GM12878 (cell line): Measurements from ENCODE around the gene CCDC24.

Experiments used
- EP300 ChIP-seq, 2 experiments: fragments of 150-350 bp in 1 of 2; IDR thresholded peaks; 2 replicates each; pipeline ENCODE4 v1.6.1; 2011 to 2012; ENCODE audit warnings: low read depth in 2 of 2, low read length in 2 of 2, borderline replicate concordance in 1 of 2, improper control_type of control experiment in 1 of 2, inconsistent platforms in 1 of 2; ENCODE audit not compliant: control insufficient read depth in 1 of 2
- JUND ChIP-seq: IDR thresholded peaks from 2 replicates; pipeline ENCODE4 v1.6.1; 2012; ENCODE audit warnings: low read depth, mild to moderate bottlenecking, low read length, improper control_type of control experiment, moderate library complexity
- POLR2A ChIP-seq: IDR thresholded peaks from 2 replicates; pipeline ENCODE4 v1.6.1; 2011; ENCODE audit warnings: low read depth, mild to moderate bottlenecking, low read length
- SMC3 ChIP-seq: IDR thresholded peaks from 2 replicates; pipeline ENCODE4 v1.6.1; 2011; ENCODE audit warnings: low read length, improper control_type of control experiment, borderline replicate concordance
- SPI1 ChIP-seq: IDR thresholded peaks from 2 replicates; pipeline ENCODE4 v1.6.1; 2011; ENCODE audit warnings: low read depth, mild to moderate bottlenecking, low read length, moderate library complexity, borderline replicate concordance; ENCODE audit not compliant: insufficient read depth
- TARDBP ChIP-seq: IDR thresholded peaks from 2 replicates; pipeline ENCODE4 v1.6.1; 2016; ENCODE audit warnings: borderline replicate concordance
- TBL1XR1 ChIP-seq: IDR thresholded peaks from 2 replicates; pipeline ENCODE4 v1.6.1; 2012; ENCODE audit warnings: low read depth, low read length, improper control_type of control experiment
- TCF12 ChIP-seq: IDR thresholded peaks from 2 replicates; pipeline ENCODE4 v1.6.1; 2011; ENCODE audit warnings: low read depth, mild to moderate bottlenecking, low read length
- ZZZ3 ChIP-seq: IDR thresholded peaks from 2 replicates; pipeline ENCODE4 v1.6.1; 2011; ENCODE audit warnings: low read depth; ENCODE audit not compliant: control insufficient read depth, insufficient read length
- TF ChIP-seq, protein P1 (sequence below), 3 experiments: IDR thresholded peaks in 2 of 3; conservative IDR thresholded peaks in 1 of 3; 2 replicates each; pipeline ENCODE4 v1.5.1; 2011; ENCODE audit warnings: low read depth in 3 of 3, low read length in 3 of 3, mild to moderate bottlenecking in 3 of 3, control low read depth in 2 of 3, moderate library complexity in 2 of 3, inconsistent platforms in 1 of 3, mixed read lengths in 1 of 3; ENCODE audit not compliant: control insufficient read depth in 2 of 3, insufficient read depth in 1 of 3; ENCODE audit errors: extremely low read depth in 1 of 3
- TF ChIP-seq, protein P2 (sequence below): IDR thresholded peaks from 2 replicates; pipeline ENCODE4 v1.6.1; 2011; ENCODE audit warnings: borderline replicate concordance, low read depth, mild to moderate bottlenecking, moderate library complexity, low read length; ENCODE audit not compliant: insufficient read depth, poor library complexity, severe bottlenecking
- TF ChIP-seq, protein P3 (sequence below): IDR thresholded peaks from 2 replicates; pipeline ENCODE4 v1.6.1; 2012; ENCODE audit warnings: low read depth, low read length, improper control_type of control experiment

DNA sequence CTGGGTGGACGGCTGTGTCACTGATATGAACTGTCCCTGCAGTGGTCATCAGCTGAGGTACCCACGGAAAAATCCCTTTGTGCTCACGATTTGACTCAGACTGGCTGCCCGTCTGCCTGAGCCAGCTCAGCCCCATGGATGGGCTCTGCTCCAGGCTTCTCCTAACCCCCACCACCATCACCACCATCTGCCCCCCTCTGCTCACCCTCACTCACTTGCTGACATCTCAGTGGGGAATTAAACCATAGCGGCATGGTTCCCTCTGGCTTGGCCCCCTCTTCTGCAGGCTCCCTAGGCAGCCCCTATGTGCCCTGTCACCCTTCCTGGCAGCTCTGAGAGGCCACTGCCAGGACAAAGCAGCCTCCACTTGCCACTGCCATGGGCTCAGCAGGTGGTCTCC is 22.6 kb downstream of the CCDC24 start:
- TF ChIP-seq, protein P1, sequence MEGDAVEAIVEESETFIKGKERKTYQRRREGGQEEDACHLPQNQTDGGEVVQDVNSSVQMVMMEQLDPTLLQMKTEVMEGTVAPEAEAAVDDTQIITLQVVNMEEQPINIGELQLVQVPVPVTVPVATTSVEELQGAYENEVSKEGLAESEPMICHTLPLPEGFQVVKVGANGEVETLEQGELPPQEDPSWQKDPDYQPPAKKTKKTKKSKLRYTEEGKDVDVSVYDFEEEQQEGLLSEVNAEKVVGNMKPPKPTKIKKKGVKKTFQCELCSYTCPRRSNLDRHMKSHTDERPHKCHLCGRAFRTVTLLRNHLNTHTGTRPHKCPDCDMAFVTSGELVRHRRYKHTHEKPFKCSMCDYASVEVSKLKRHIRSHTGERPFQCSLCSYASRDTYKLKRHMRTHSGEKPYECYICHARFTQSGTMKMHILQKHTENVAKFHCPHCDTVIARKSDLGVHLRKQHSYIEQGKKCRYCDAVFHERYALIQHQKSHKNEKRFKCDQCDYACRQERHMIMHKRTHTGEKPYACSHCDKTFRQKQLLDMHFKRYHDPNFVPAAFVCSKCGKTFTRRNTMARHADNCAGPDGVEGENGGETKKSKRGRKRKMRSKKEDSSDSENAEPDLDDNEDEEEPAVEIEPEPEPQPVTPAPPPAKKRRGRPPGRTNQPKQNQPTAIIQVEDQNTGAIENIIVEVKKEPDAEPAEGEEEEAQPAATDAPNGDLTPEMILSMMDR (IDR thresholded peaks at IDR 0.05 in 2 of 3, conservative IDR thresholded peaks at IDR 0.05 in 1 of 3; ENCODE audit: control insufficient read depth in 2 of 3, extremely low read depth in 1 of 3, insufficient read depth in 1 of 3, low read depth in 3 of 3, low read length in 3 of 3): no peak
- TF ChIP-seq EP300 (IDR thresholded peaks at IDR 0.05; ENCODE audit: borderline replicate concordance in 1 of 2, control insufficient read depth in 1 of 2, low read depth in 2 of 2, low read length in 2 of 2): no peak
- TF ChIP-seq, protein P2, sequence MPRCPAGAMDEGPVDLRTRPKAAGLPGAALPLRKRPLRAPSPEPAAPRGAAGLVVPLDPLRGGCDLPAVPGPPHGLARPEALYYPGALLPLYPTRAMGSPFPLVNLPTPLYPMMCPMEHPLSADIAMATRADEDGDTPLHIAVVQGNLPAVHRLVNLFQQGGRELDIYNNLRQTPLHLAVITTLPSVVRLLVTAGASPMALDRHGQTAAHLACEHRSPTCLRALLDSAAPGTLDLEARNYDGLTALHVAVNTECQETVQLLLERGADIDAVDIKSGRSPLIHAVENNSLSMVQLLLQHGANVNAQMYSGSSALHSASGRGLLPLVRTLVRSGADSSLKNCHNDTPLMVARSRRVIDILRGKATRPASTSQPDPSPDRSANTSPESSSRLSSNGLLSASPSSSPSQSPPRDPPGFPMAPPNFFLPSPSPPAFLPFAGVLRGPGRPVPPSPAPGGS: no peak
- TF ChIP-seq SMC3: no peak
- TF ChIP-seq TCF12: no peak
- no peak for TF ChIP-seq ZZZ3
- TF ChIP-seq TARDBP: no peak
- no peak for TF ChIP-seq POLR2A
- no peak for TF ChIP-seq SPI1
- TF ChIP-seq, protein P3, sequence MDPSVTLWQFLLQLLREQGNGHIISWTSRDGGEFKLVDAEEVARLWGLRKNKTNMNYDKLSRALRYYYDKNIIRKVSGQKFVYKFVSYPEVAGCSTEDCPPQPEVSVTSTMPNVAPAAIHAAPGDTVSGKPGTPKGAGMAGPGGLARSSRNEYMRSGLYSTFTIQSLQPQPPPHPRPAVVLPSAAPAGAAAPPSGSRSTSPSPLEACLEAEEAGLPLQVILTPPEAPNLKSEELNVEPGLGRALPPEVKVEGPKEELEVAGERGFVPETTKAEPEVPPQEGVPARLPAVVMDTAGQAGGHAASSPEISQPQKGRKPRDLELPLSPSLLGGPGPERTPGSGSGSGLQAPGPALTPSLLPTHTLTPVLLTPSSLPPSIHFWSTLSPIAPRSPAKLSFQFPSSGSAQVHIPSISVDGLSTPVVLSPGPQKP: no peak
- no peak for TF ChIP-seq JUND
- no peak for TF ChIP-seq TBL1XR1
